A673 (cell line): ENCODE data around the gene SGMS1. TPM values are rescaled to one million over a fixed set of nuclear protein-coding genes. Genes with fewer than 3 reads are reported as not detected.

Experiments used
- BruUV-seq: library from RNA; stranded (reverse); fragments of 400-500 nt; replicated peaks from 2 replicates; lab custom pipeline; 2021; lab: Mats Ljungman, UMichigan
- CTCF ChIA-PET: fragments of 300-600 bp; sonication (Branson Sonifier 250); formaldehyde crosslinking; loops from one replicate; lab custom pipeline; 2022; ENCODE audit warnings: antibody characterized with exemption; lab: Charles Lee
- POLR2A ChIA-PET: fragments of 300-600 bp; sonication (Branson Sonifier 250); formaldehyde crosslinking; loops from one replicate; lab custom pipeline; 2022; ENCODE audit warnings: antibody characterized with exemption; ENCODE audit not compliant: low non-redundant PET; lab: Charles Lee
- DNase-seq: peaks from one replicate; pipeline ENCODE4 v3.0.0-alpha.2; 2015; ENCODE audit warnings: low spot score
- H3K27ac ChIP-seq: fragments of 200-600 bp; sonication (generic); 2 replicates; pipeline ENCODE4 v1.5.1; 2016; ENCODE audit warnings: mixed run types, low read depth, mild to moderate bottlenecking, mixed read lengths, antibody characterized with exemption, low read length; ENCODE audit not compliant: poor library complexity, severe bottlenecking
- H3K27me3 ChIP-seq: fragments of 200-600 bp; sonication (generic); replicated peaks from 2 replicates; pipeline ENCODE4 v1.6.1; 2017; ENCODE audit warnings: mixed run types, low read depth, mild to moderate bottlenecking, mixed read lengths, antibody characterized with exemption, low read length; ENCODE audit not compliant: insufficient read depth, poor library complexity
- H3K36me3 ChIP-seq: fragments of 200-600 bp; sonication (generic); 2 replicates; pipeline ENCODE4 v1.6.1; 2016; ENCODE audit warnings: mixed run types, mild to moderate bottlenecking, mixed read lengths, antibody characterized with exemption, low read length; ENCODE audit not compliant: insufficient read depth, poor library complexity, severe bottlenecking
- H3K4me1 ChIP-seq: fragments of 200-600 bp; sonication (generic); 2 replicates; pipeline ENCODE4 v1.6.1; 2017; ENCODE audit warnings: mixed run types, mild to moderate bottlenecking, mixed read lengths, antibody characterized with exemption, low read length; ENCODE audit not compliant: insufficient read depth, poor library complexity, severe bottlenecking
- H3K4me3 ChIP-seq: fragments of 200-600 bp; sonication (generic); 2 replicates; pipeline ENCODE4 v1.5.1; 2016; ENCODE audit warnings: low read depth, mixed run types, mild to moderate bottlenecking, mixed read lengths, low read length; ENCODE audit not compliant: poor library complexity, severe bottlenecking
- H3K9me3 ChIP-seq: fragments of 200-600 bp; sonication (generic); 2 replicates; pipeline ENCODE4 v1.6.1; 2016; ENCODE audit warnings: mixed run types, low read depth, mild to moderate bottlenecking, mixed read lengths, antibody characterized with exemption, low read length; ENCODE audit not compliant: poor library complexity, severe bottlenecking
- CTCF ChIP-seq: fragments of 300-800, 200-600 bp; sonication (generic); conservative IDR thresholded peaks from 2 replicates; pipeline ENCODE4 v1.5.1; 2017; ENCODE audit warnings: low read depth, mild to moderate bottlenecking, antibody characterized with exemption, low read length, moderate library complexity, mixed read lengths
- EZH2 ChIP-seq: fragments of 200-600 bp; sonication (generic); IDR thresholded peaks from 2 replicates; pipeline ENCODE4 v1.6.1; 2017; ENCODE audit warnings: borderline replicate concordance, low read depth, mild to moderate bottlenecking, mixed read lengths, antibody characterized with exemption, low read length; ENCODE audit not compliant: poor library complexity, severe bottlenecking
- intact Hi-C: fragments of 100-400 bp; cut with micrococcal nuclease; formaldehyde crosslinking; loops from one replicate; pipeline ENCODE4 v1.10.0; 2022; ENCODE audit not compliant: unreplicated experiment
- total RNA-seq: library from RNA; stranded (reverse); gene quantifications from 2 replicates; pipeline ENCODE4 v1.2.3, GENCODE V29; 2021

Gene SGMS1
- total RNA-seq, 1 experiment from 2014 or later = 13.0 TPM

- Histone ChIP-seq H3K27ac (no peak overlapping the region), H3K4me1 (no peaks in the 10 kb centered on the region), H3K36me3 (no peaks in the 10 kb centered on the region), H3K4me3 (no peak overlapping the region), H3K27me3 (no peaks in the 10 kb centered on the region), H3K9me3 (no peaks in the 10 kb centered on the region)
- DNase-seq = no peak
- ChIA-PET CTCF (no interaction called here), POLR2A (no interaction called here)
- no TSS peak for BruUV-seq
- no peak for TF ChIP-seq EZH2
- no peak for TF ChIP-seq CTCF
- intact Hi-C loops = no loop called here
Observed at GRCh38 chr10:50480054-50481007, 143.4 kb downstream of the SGMS1 start.

- ChIA-PET CTCF (no interaction called here), POLR2A (no interaction called here)
- intact Hi-C loops = no loop called here
- Histone ChIP-seq H3K27me3 (no peaks in the 10 kb centered on the region), H3K4me1 (no peaks in the 10 kb centered on the region), H3K9me3 (no peaks in the 10 kb centered on the region), H3K4me3 (no peak overlapping the region), H3K27ac (no peak overlapping the region), H3K36me3 (no peaks in the 10 kb centered on the region)
- TF ChIP-seq EZH2 = no peak
- TF ChIP-seq CTCF = no peak
- DNase-seq = no peak
- no TSS peak for BruUV-seq
Observed at GRCh38 chr10:50477287-50478203, 146.2 kb downstream of the SGMS1 start.

- CTCF ChIA-PET = no interaction called here
Observed at GRCh38 chr10:50473756-50474155, 150.0 kb downstream of the SGMS1 start.

More at GRCh38 chr10:50473756-50474155, 150.0 kb downstream of the SGMS1 start:
- no peak for DNase-seq
- BruUV-seq = no TSS peak
- intact Hi-C loops = no loop called here
- H3K27ac ChIP-seq = no peak overlapping the region
- H3K4me1 ChIP-seq = peaks cover 15% of the 10 kb centered on the region
- no peak overlapping the region for H3K4me3 ChIP-seq
- TF ChIP-seq CTCF (no peak), EZH2 (no peak)
- H3K9me3 ChIP-seq = no peaks in the 10 kb centered on the region
- H3K36me3 ChIP-seq = no peaks in the 10 kb centered on the region
- POLR2A ChIA-PET = no interaction called here
- H3K27me3 ChIP-seq = no peaks in the 10 kb centered on the region
